ENCODE results near the gene PAQR9. TPM values are rescaled to one million over a fixed set of nuclear protein-coding genes. Genes with fewer than 3 reads are reported as not detected.

PAQR9 gene, protein sequence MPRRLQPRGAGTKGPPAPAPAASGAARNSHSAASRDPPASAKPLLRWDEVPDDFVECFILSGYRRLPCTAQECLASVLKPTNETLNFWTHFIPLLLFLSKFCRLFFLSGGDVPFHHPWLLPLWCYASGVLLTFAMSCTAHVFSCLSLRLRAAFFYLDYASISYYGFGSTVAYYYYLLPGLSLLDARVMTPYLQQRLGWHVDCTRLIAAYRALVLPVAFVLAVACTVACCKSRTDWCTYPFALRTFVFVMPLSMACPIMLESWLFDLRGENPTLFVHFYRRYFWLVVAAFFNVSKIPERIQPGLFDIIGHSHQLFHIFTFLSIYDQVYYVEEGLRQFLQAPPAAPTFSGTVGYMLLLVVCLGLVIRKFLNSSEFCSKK
- total RNA-seq, result 0.20 and 0.36 TPM in 2 replicates

DNA sequence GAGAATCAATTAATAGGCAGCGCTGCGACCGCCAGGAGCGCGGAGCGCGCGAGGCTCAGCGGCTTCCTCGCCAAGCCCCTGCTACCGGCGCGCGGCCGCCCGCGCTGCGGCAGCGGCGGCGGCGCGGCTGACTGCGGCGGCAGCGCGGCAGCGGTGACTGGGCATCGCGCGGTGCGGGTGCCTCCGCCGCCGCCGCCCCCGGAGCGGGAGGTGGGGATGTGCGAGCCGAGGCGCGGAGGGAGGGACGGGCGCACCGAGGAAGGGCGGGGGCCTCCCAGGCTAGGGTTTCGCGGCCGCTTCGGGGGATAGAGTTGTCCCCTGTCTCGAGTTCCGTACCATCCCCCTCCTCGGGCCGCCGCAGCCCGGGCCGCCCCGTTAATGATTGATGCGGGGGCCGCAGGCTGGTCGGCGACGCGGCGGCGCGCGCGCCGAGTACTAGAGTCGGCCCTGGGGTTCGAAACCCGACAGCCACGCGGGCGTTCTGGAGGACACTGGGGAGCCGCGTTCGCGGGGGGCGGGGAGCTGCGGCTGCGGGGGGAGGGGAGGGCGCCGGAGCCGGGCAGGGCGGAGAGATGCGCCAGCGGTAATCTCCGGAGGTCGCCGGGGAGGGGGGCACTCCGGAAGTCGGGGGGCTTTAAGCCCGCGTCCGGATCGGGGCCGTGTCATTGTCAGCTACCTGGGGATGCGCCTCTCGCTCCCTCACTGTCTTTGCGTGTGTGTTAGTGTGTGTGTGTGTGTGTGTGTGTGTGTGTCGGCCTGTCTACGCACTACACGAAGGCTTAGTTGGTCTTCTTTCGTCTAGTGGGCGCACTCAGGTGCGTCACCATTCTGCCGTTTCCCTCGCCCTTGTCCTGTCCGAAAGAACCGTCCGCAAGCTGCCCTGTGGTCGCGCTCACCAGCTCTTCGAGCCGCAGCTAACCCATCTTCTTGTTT is at the start of gene PAQR9:
PAQR9 (minus strand) TSS at position 159 of the 933 bp plus-strand sequence. CDS start 338 bp downstream, outside the sequence.

DNA sequence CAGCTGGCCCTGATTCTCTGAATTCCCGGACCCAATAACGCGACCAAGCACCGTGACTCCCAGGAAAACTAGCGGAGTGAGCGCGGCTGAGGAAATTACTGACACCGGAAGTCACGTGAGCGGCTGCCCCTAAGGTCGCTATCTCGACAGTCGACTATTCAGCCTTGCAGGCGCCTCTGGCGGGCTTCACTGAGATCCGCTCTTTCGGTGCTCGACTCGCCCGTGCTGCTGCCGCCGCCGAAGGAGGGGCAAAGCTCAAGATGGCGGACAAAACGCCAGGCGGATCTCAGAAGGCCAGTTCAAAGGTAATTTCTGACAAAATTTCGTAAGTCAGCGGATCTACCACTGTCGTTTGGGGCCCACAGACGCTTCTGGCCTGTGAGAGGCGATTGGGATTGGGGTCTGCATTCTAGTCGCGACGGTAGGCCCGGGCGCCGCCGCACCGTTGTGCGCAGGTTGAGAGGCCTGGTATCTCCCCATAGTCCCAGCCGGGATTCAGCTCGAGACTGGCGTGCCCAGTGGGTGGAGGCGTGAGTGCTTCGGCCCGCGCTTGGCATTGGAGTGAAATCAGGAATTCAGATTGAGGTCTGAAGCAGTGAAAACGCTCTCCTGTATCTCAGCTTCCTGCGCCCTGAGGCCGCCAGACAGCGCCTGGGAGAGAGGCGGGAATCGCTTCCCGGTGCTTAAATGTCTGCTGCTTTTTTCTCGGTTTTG is 38.1 kb upstream of the PAQR9 start, which contains the start of gene U2SURP:
U2SURP (plus strand) TSS at position 202 of the 714 bp plus-strand sequence; CDS start at position 261, 59 bp downstream.

Other genes with a start within 250 kb of the PAQR9 start
- gene TRPC1, start 239.6 kb downstream of the PAQR9 start, total RNA-seq, result 35.5 and 37.3 TPM in 2 replicates
- gene PCOLCE2, start 74.6 kb downstream of the PAQR9 start, total RNA-seq, result 192 and 258 TPM in 2 replicates
- 36.4 and 37.7 TPM in 2 replicates for gene U2SURP, start 37.9 kb upstream of the PAQR9 start, total RNA-seq
- 10.1 and 13.0 TPM in 2 replicates for gene CHST2, start 156.1 kb upstream of the PAQR9 start, total RNA-seq